GM12874 (cell line): Measurements from ENCODE around the gene CDKAL1.

ENCODE experiments used
- CTCF ChIP-seq: IDR thresholded peaks from 2 replicates; pipeline ENCODE4 v1.5.1; 2011; ENCODE audit warnings: low read depth, mild to moderate bottlenecking, control low read depth, low read length, moderate library complexity; ENCODE audit not compliant: insufficient read depth

Gene CDKAL1

GRCh38 chr6:20997143-20997769 is 463.0 kb downstream of the CDKAL1 start:
- TF ChIP-seq CTCF, result no peak

GRCh38 chr6:20997770-20998147 is 463.5 kb downstream of the CDKAL1 start:
- no peak for TF ChIP-seq CTCF

- TF ChIP-seq CTCF, result no peak
Observed at GRCh38 chr6:20998748-20999448, 464.6 kb downstream of the CDKAL1 start.

- TF ChIP-seq CTCF, result no peak
Observed at GRCh38 chr6:21000331-21000801, 466.1 kb downstream of the CDKAL1 start.

GRCh38 chr6:21001736-21002135 is 467.5 kb downstream of the CDKAL1 start:
- no peak for TF ChIP-seq CTCF

GRCh38 chr6:21003780-21004541 is 469.7 kb downstream of the CDKAL1 start:
- no peak for TF ChIP-seq CTCF

GRCh38 chr6:21005816-21006570 is 471.7 kb downstream of the CDKAL1 start:
- no peak for TF ChIP-seq CTCF
